ENCODE results near the gene EBF3. TPM values are rescaled to one million over a fixed set of nuclear protein-coding genes. Genes with fewer than 3 reads are reported as not detected.
A peak's percentile ranks its signal among the peaks of the same experiment; 100 is the strongest.

EBF3 gene
- total RNA-seq, 1 donor from 2014 or later, result 5.8 TPM

DNA sequence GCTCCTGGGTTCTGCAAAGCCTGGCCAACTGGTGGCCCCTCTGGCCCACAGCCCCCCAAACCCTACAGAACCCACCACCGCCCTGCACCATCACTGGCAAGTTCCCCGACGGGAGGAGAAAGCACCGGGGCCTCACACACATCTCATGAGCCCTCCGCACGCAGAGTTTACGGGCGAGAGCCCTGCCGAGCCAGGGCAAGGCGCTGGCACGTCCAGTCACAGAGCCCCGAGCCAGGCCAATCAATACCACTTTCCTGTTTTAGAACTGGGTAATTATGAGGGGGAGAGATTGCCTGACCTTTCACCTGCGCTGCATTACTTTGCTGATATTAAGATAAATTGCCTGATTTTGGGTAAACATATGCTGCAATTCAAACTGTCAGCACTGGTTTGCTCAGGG is 113.3 kb downstream of the EBF3 start:
- DNase-seq (ENCODE audit: low spot score), result no peak
- intact Hi-C loops (cut with DNase I), result loop anchor here (5.0 kb wide), 1 partner anchor 117 kb away; no protein-coding TSS in a partner anchor

- intact Hi-C loops (cut with DNase I), result loop anchor here (5.0 kb wide), 1 partner anchor 117 kb away; no protein-coding TSS in a partner anchor
- DNase-seq (ENCODE audit: low spot score), result no peak
These were observed 113.8 kb downstream of the EBF3 start for GRCh38 chr10:129850316-129850715.

DNA sequence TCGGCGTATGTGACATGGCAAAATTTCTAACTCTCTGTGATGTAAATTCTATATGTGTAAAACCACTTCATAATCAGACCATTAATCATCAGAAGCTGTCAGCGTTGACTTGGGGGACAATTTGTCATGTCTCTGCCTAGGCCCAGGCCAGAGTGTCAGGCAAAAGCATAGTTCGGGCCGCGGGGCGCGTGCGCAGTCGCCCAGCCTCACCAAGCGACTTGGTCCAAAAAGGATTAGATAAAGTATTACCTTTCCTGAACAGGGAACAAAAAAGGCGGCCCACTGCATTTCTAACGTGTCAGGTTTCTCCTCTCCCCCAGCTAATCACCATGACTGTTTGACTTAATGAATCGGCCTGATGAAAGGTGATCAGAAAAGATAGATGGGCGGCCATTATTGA is 114.2 kb downstream of the EBF3 start:
- intact Hi-C loops (cut with DNase I), result loop anchor here (5.0 kb wide), 1 partner anchor 117 kb away; no protein-coding TSS in a partner anchor
- DNase-seq (ENCODE audit: low spot score), result no peak

DNA sequence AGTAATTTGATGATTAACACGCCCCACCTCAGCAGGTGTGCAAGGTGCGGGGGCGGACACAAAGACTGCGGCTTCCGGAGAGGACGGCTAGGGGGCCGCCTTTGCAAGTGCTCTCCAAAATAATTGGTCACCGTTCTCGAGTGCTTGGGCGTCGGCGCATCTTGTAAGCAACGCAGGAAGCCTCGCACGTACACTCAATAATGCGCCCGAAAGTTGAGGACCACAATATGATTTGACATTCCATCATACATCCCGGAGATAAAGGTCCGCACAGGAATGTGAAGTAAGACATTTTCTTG is 114.7 kb downstream of the EBF3 start:
- intact Hi-C loops (cut with DNase I), result no loop called here
- DNase-seq (ENCODE audit: low spot score), result no peak

DNA sequence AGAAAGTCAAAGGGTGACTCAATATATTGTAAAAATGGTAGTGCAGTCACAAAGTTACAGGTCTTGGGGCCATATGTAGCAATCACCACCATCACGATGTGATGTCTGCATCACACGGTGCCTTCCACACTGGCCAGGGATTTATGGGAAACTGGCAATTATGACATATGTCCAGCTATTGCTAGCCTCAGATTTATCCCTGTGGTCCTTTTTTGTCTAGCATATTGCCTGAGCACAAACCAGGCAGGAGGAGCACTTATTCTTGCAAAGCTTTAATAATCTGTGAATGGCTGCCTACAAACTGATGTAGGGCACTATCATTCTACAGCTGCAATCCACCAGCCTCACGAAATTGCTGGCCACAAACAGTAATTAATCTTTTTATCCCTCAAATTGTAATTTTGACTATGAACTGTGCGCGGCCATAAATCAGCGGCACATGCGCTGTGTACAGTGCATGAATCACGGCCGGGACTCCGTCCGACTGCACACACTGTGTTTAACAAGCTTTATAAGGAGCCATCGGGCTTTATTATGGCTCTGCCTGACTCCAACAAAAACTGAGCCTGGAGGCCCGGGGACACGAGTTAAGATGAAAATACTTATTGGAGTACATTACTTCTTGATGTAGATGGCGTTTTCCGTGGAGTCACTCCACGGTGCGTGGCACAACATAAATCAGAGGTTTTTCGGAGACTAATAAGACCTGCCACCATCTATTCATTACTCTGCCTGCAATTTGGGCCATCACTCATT is 115.2 kb downstream of the EBF3 start:
- intact Hi-C loops (cut with DNase I), result no loop called here
- DNase-seq (ENCODE audit: low spot score), result no peak

DNA sequence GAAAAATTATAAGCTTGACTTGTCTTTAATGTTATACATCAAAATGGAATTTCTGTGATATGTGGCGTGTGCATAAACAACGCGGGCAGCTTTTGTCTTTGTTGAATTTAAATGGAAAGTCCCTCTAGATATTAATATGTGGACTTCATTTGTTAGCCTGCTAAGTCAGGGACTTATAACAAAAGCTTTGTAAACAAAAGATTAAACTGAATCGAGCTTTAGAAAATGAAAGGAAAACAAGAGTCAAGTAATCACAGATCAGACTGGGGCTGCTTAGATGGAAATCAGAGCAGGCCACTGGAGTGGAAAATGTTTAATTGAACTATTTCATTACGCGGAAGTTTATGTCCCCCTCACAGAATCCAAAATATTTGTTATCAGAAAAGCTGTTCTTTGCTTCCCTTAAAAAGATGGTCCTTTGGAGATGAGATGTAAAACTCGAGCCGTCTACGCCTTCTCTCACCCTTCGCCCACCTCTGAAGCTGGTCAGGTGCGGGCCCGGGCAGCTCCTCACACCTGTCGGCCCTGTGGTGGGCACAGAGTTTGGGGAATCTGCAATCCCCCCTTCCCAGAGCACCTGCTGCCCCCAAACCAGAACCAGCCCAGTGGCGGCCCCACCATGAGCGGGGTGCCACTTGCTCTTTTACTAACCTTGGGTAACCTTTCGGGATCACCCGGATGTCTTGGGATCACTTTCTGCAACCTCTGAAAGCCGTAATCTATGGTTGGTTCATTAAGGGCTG is 116.2 kb downstream of the EBF3 start:
- DNase-seq (ENCODE audit: low spot score), result no peak
- intact Hi-C loops (cut with DNase I), result no loop called here

- intact Hi-C loops (cut with DNase I), result no loop called here
- no peak for DNase-seq (ENCODE audit: low spot score)
These were observed 117.1 kb downstream of the EBF3 start for GRCh38 chr10:129846991-129847391.

DNA sequence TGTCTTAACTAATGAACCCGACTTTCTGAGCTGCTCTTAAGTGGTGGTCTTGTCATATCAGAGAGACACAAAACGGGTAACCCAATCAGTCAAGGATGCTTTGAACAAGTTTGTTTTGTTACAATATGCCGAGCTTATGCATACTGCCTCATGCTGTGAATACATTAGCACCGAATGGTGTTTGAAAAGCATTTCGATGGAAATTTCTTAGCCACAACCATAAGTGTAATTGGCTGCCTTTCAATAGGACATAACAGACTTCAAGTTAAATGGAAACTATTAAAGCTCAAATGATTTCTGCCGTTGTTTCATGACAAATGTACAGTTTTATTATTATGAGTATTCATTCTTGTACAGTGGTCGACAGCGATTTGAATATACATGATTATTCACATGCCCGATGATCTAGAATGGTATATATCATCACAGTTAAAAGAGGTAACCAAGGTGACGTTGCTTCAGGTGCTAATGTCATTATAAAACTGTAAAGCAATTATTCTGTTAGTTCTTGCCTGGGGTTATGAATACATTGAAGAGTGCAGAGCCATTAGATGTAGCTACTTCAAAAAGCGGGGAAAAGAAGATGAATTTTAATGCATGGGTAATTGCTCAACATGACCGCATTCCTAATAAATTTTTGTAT is 118.8 kb downstream of the EBF3 start:
- intact Hi-C loops (cut with DNase I), result no loop called here
- DNase-seq (ENCODE audit: low spot score), result no peak

DNA sequence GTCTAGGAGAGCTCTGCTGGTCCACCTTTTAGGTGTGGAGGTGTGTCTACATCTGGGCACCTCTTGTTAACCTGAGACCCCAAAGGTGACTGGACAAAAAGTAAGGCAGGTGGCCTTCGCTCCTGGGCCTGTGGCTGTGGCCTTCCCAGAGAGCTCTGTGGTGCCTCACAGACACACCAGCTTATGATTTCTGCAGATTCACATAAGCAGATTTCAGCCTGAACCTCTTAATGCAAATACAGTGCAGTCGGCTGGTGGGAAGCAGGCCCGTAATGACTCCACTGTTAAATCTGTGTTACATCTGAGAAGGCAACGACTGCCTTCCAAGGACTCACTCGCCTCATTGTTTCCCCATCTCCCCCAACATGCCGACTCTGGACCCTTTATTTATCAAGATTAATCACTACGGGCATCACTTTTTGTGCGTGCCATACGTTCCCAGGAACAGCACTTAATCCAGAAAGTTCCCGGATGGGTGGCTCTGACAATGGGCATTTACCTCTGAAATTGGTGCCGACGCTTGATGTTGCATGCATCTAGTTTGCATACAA is 119.8 kb downstream of the EBF3 start:
- intact Hi-C loops (cut with DNase I), result no loop called here

GRCh38 chr10:129843702-129844101 is 120.4 kb downstream of the EBF3 start:
- intact Hi-C loops (cut with DNase I), result no loop called here
- DNase-seq (ENCODE audit: low spot score), result peak; percentile 73

More for the DNA sequence above, 119.8 kb downstream of the EBF3 start:
- peak; percentile 72 for DNase-seq (ENCODE audit: low spot score)

GRCh38 chr10:129843131-129843541 is 120.9 kb downstream of the EBF3 start:
- intact Hi-C loops (cut with DNase I), result no loop called here
- peak; percentile 69 for DNase-seq (ENCODE audit: low spot score)

DNA sequence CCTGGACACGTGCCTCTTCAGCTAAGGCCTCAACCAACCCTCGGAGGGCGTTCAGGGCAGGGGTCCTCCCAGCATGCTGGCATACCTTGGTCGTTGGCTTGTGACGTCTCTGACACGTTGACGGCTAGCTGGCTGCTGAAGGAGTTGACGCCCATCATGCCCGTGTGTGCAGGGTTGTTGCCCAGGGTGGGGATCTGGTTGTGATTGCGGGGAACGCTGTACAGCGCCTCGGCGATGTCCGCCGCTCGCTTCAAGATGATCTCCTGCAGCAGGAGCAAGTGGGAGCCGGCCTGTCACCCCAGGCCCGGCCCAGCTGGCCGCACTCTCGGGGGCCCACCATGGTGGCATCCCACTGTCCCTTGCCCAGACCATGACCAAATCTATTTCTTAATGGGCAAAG is 122.0 kb downstream of the EBF3 start:
- intact Hi-C loops (cut with DNase I), result no loop called here
- DNase-seq (ENCODE audit: low spot score), result peak; percentile 74

GRCh38 chr10:129841590-129841989 is 122.5 kb downstream of the EBF3 start:
- peak; percentile 69 for DNase-seq (ENCODE audit: low spot score)

GRCh38 chr10:129841071-129841470 is 123.0 kb downstream of the EBF3 start:
- DNase-seq (ENCODE audit: low spot score), result peak; percentile 46
- intact Hi-C loops (cut with DNase I), result no loop called here

More at GRCh38 chr10:129841590-129841989, 122.5 kb downstream of the EBF3 start:
- intact Hi-C loops (cut with DNase I), result no loop called here

GRCh38 chr10:129840196-129840590 is 123.9 kb downstream of the EBF3 start:
- intact Hi-C loops (cut with DNase I), result no loop called here
- peak; percentile 74 for DNase-seq (ENCODE audit: low spot score)

DNA sequence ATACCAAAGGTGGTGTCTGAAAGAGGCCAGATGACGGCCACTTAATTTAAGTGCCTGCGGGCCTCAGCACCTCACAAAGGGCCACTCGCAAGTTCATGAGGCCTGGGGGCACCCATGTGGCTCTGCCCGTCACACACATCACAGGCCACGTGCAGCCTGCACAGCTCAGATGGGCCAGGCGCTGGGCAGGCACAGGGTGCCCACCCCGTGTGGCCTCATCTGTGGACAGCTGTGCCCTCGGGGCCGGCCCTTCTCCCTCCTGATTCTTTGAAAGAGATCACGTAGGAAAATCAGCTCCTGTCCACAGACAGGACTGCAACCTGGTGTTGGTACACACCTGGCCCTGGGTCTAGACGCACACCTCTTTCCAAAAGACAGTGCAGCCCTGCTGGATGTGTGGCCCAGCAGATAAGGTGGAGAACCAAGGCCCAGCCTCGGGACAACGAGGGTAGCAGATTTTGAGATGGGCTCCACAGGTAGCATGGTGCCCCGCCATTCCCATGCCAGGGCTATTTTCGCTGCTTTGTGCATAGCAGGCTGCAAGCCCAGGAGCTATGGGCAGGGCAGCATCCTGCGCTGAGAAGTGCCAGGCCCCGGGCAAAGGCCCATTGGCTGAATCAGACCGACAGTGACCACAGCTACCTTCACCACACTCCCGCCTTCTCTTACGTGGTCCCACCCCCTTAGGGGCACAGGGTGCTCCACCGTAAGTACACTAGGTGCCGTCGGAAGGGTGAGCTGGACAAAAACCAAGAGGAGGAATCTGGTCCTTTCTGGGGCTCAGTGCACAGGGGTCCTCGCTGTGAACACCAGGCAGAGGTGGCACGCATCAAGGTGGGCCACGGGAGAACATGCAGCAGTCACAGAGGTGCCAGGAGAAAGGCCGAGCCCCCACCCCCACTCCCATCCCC is 124.5 kb downstream of the EBF3 start:
- DNase-seq (ENCODE audit: low spot score), result peak; percentile 65
- intact Hi-C loops (cut with DNase I), result no loop called here

DNA sequence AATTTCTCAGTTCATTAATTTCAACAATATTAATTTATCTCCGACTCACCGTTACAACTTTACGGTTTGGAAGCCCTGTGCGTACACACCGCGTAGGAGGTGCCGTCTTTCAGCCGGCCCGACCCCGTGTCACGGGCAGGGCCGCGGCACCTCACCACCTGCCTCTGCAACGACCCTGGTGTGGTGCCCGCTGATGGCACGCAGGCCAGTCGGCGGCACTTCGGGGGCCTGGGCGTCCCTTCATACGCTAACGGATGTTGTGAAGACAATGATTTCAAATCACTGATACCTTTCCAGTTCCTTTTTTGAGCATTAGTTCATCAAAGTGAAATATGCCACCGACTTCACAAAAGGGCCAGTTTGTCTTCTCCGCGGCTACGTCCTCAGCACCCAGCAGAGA is 125.3 kb downstream of the EBF3 start:
- intact Hi-C loops (cut with DNase I), result no loop called here
- no peak for DNase-seq (ENCODE audit: low spot score)

- DNase-seq (ENCODE audit: low spot score), result no peak
- intact Hi-C loops (cut with DNase I), result no loop called here
These were observed 126.0 kb downstream of the EBF3 start for GRCh38 chr10:129837909-129838582.

- intact Hi-C loops (cut with DNase I), result no loop called here
- no peak for DNase-seq (ENCODE audit: low spot score)
These were observed 127.8 kb downstream of the EBF3 start for GRCh38 chr10:129836253-129836652.

Data from cardiac septum (tissue), 1 donor.